ENCODE data around the gene TAPBPL.

DNA sequence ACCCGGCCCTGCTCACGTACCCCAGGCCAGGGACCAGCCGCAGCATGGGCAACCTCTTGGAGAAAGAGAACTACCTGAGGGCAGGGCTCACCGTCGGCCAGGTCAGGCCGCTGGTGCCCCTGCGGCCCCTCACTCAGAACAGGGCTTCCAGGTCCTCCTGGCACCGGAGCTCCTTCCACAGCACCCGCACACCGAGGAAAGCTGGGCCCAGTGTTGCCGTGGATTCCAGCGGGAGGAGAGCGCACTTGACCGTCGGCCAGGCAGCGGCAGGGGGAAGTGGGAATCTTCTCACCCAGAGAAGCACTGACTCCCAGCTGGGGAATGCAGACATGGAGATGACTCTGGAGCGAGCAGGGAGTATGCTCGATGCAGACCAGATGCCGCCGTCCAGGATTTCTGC lies 26.6 kb downstream of the TAPBPL start:
- no peak for TF ChIP-seq EZH2phosphoT487 (IDR thresholded peaks at IDR 0.05; ENCODE audit: borderline replicate concordance)
- TF ChIP-seq, protein P1, sequence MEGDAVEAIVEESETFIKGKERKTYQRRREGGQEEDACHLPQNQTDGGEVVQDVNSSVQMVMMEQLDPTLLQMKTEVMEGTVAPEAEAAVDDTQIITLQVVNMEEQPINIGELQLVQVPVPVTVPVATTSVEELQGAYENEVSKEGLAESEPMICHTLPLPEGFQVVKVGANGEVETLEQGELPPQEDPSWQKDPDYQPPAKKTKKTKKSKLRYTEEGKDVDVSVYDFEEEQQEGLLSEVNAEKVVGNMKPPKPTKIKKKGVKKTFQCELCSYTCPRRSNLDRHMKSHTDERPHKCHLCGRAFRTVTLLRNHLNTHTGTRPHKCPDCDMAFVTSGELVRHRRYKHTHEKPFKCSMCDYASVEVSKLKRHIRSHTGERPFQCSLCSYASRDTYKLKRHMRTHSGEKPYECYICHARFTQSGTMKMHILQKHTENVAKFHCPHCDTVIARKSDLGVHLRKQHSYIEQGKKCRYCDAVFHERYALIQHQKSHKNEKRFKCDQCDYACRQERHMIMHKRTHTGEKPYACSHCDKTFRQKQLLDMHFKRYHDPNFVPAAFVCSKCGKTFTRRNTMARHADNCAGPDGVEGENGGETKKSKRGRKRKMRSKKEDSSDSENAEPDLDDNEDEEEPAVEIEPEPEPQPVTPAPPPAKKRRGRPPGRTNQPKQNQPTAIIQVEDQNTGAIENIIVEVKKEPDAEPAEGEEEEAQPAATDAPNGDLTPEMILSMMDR (conservative IDR thresholded peaks at IDR 0.05; ENCODE audit: low read length): no peak
